HEK293 (cell line): Measurements from ENCODE around the gene GALNT1.

ENCODE experiments used
- CTCF ChIA-PET: fragments of 350-600 bp; formaldehyde crosslinking; extraction: SDS; loops from one replicate; lab custom pipeline; 2021; ENCODE audit warnings: antibody characterized with exemption; lab: Yijun Ruan, JAX
- POLR2A ChIA-PET: fragments of 300-600 bp; formaldehyde crosslinking; extraction: SDS; loops from one replicate; lab custom pipeline; 2020; ENCODE audit warnings: antibody characterized with exemption, inconsistent platforms; lab: Yijun Ruan, JAX
- H3K27ac ChIP-seq: fragments of 200-500 bp; sonication (Bioruptor generic); 2 replicates; pipeline ENCODE4 v1.5.1; 2014; ENCODE audit warnings: low read depth, low read length, control low read depth, inconsistent platforms; ENCODE audit errors: extremely low read depth
- H3K36me3 ChIP-seq, 2 experiments: fragments of 200-500 bp in 1 of 2; sonication (Bioruptor generic) in 1 of 2; 1 replicate in 1 of 2; 2 replicates in 1 of 2; pipeline ENCODE4 v1.5.1; 2014 to 2017; ENCODE audit warnings: inconsistent platforms in 2 of 2, low read length in 2 of 2; ENCODE audit not compliant: control insufficient read depth in 2 of 2, insufficient read depth in 1 of 2
- H3K4me1 ChIP-seq: fragments of 200-500 bp; sonication (Bioruptor generic); 2 replicates; pipeline ENCODE4 v1.5.1; 2014; ENCODE audit warnings: mild to moderate bottlenecking, low read length, inconsistent platforms; ENCODE audit not compliant: control insufficient read depth, insufficient read depth
- H3K4me3 ChIP-seq: 2 replicates; pipeline ENCODE4 v1.5.1; 2011; ENCODE audit warnings: low read depth, mild to moderate bottlenecking, control low read depth, low read length, moderate library complexity
- H3K9me3 ChIP-seq: fragments of 200-500 bp; sonication (Bioruptor generic); 2 replicates; pipeline ENCODE4 v1.5.1; 2014; ENCODE audit warnings: low read depth, low read length, inconsistent platforms; ENCODE audit not compliant: control insufficient read depth, insufficient read depth
- HOXD13 ChIP-seq: sonication (generic); formaldehyde crosslinking; IDR thresholded peaks from 2 replicates; pipeline ENCODE4 v1.8.0; 2022; ENCODE audit warnings: missing genetic modification reagents, borderline replicate concordance
- OSR2 ChIP-seq: fragments of 450-650 bp; formaldehyde crosslinking; IDR thresholded peaks from 2 replicates; pipeline ENCODE4 v1.5.1; 2016; ENCODE audit warnings: missing biosample characterization, missing genetic modification characterization
- SCRT2 ChIP-seq: fragments of 450-650 bp; formaldehyde crosslinking; IDR thresholded peaks from 2 replicates; pipeline ENCODE4 v1.5.1; 2016; ENCODE audit warnings: missing biosample characterization, missing genetic modification characterization
- SP7 ChIP-seq: fragments of 450-650 bp; formaldehyde crosslinking; IDR thresholded peaks from 2 replicates; pipeline ENCODE4 v1.5.1; 2016; ENCODE audit warnings: missing biosample characterization, missing genetic modification characterization
- ZBTB8A ChIP-seq: fragments of 450-650 bp; formaldehyde crosslinking; IDR thresholded peaks from 2 replicates; pipeline ENCODE4 v1.5.1; 2016; ENCODE audit warnings: missing biosample characterization, missing genetic modification characterization
- ZNF302 ChIP-seq: fragments of 450-650 bp; formaldehyde crosslinking; IDR thresholded peaks from 2 replicates; pipeline ENCODE4 v1.5.1; 2016; ENCODE audit warnings: missing biosample characterization, missing genetic modification characterization, low read depth
- ZNF48 ChIP-seq: fragments of 450-650 bp; formaldehyde crosslinking; IDR thresholded peaks from 2 replicates; pipeline ENCODE4 v1.5.1; 2016; ENCODE audit warnings: missing biosample characterization, missing genetic modification characterization
- ZNF501 ChIP-seq: fragments of 450-650 bp; formaldehyde crosslinking; IDR thresholded peaks from 2 replicates; pipeline ENCODE4 v1.5.1; 2016; ENCODE audit warnings: missing biosample characterization, missing genetic modification characterization
- ZNF555 ChIP-seq: fragments of 450-650 bp; formaldehyde crosslinking; conservative IDR thresholded peaks from 2 replicates; pipeline ENCODE4 v1.5.1; 2017; ENCODE audit warnings: missing biosample characterization, mild to moderate bottlenecking, missing genetic modification characterization, inconsistent platforms
- ZNF560 ChIP-seq: fragments of 450-650 bp; formaldehyde crosslinking; IDR thresholded peaks from 2 replicates; pipeline ENCODE4 v1.5.1; 2017; ENCODE audit warnings: missing biosample characterization, missing genetic modification characterization, borderline replicate concordance
- ZNF596 ChIP-seq: fragments of 450-650 bp; IDR thresholded peaks from 2 replicates; pipeline ENCODE4 v1.5.0; 2018; ENCODE audit warnings: missing biosample characterization, mild to moderate bottlenecking, missing genetic modification characterization, moderate library complexity
- ZNF623 ChIP-seq: fragments of 450-650 bp; formaldehyde crosslinking; IDR thresholded peaks from 2 replicates; pipeline ENCODE4 v1.5.1; 2016; ENCODE audit warnings: missing biosample characterization, missing genetic modification characterization
- ZNF626 ChIP-seq: fragments of 450-650 bp; sonication (Bioruptor Pico); formaldehyde crosslinking; IDR thresholded peaks from 2 replicates; pipeline ENCODE4 v1.5.1; 2018; ENCODE audit warnings: missing biosample characterization, missing genetic modification characterization, inconsistent platforms
- ZNF76 ChIP-seq: fragments of 450-650 bp; formaldehyde crosslinking; IDR thresholded peaks from 2 replicates; pipeline ENCODE4; 2016; ENCODE audit warnings: low read depth, missing biosample characterization, missing genetic modification characterization, borderline replicate concordance
- ZNF777 ChIP-seq: fragments of 450-650 bp; formaldehyde crosslinking; IDR thresholded peaks from 2 replicates; pipeline ENCODE4 v1.5.1; 2017; ENCODE audit warnings: missing biosample characterization, missing genetic modification characterization, borderline replicate concordance
- TF ChIP-seq, protein P1 (sequence below): fragments of 450-650 bp; formaldehyde crosslinking; IDR thresholded peaks from 2 replicates; pipeline ENCODE4 v1.5.1; 2016; ENCODE audit warnings: missing biosample characterization, missing genetic modification characterization, borderline replicate concordance
- TF ChIP-seq, protein P2 (sequence below): fragments of 450-650 bp; formaldehyde crosslinking; IDR thresholded peaks from 2 replicates; pipeline ENCODE4 v1.5.1; 2016; ENCODE audit warnings: missing biosample characterization, missing genetic modification characterization
- TF ChIP-seq, protein P3 (sequence below): fragments of 450-650 bp; formaldehyde crosslinking; IDR thresholded peaks from 2 replicates; pipeline ENCODE4 v1.5.1; 2017; ENCODE audit warnings: missing biosample characterization, missing genetic modification characterization
- TF ChIP-seq, protein P4 (sequence below): fragments of 450-650 bp; formaldehyde crosslinking; IDR thresholded peaks from 2 replicates; pipeline ENCODE4 v1.5.1; 2016; ENCODE audit warnings: missing biosample characterization, missing genetic modification characterization
- TF ChIP-seq, protein P5 (sequence below): fragments of 450-650 bp; formaldehyde crosslinking; IDR thresholded peaks from 2 replicates; pipeline ENCODE4 v1.5.1; 2016; ENCODE audit warnings: missing biosample characterization, missing genetic modification characterization

The GALNT1 gene

DNA sequence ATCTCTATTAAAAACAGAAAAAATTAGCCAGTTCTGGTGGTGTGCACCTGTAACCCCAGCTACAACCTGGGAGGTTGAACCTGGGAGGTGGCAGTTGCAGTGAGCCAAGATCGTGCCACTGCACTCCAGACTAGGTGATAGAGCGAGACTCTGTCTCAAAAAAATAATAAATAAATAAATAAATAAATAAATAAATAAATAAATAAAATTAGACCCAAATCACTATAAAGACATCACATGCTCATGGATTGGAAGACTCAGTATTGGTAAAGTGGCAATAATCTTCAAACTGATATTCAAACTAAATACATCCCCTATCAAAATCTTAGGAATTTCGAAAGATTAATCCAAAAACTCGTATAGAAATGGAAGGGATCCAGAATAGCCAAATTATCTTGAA is 15.5 kb upstream of the GALNT1 start (continued):
- TF ChIP-seq, protein P1, sequence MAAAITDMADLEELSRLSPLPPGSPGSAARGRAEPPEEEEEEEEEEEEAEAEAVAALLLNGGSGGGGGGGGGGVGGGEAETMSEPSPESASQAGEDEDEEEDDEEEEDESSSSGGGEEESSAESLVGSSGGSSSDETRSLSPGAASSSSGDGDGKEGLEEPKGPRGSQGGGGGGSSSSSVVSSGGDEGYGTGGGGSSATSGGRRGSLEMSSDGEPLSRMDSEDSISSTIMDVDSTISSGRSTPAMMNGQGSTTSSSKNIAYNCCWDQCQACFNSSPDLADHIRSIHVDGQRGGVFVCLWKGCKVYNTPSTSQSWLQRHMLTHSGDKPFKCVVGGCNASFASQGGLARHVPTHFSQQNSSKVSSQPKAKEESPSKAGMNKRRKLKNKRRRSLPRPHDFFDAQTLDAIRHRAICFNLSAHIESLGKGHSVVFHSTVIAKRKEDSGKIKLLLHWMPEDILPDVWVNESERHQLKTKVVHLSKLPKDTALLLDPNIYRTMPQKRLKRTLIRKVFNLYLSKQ (tag by site-specific recombination) = peak; percentile 24; the same call in 1 of the 2 replicates
- TF ChIP-seq ZNF623 (tag by site-specific recombination) = peak; percentile 65
- peak; percentile 58 for TF ChIP-seq ZNF555 (tag by site-specific recombination)

DNA sequence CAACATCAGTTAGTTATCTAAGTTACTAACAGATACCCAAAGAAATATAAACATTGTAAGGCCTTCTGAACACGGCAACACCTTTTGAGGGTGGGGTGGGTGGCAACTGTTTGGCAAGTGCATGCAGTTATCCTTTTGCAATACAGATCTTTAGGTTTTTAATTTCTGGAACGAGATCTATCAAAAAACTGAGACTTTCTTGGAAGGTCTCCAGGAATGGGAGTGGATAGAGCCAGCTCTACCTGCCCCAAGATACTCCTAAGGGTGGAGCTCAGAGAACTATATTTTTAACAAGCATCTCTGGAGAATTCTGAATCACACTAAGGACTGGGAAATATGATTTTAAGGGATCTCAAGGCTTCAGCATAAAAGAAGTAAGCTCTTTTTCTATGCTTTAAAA is 11.4 kb upstream of the GALNT1 start:
- POLR2A ChIA-PET = interaction anchor here (1.2 kb wide), 1 partner anchor 73 kb away, joined by 3 read pairs; no protein-coding TSS in a partner anchor
- H3K36me3 ChIP-seq = no peaks in the 10 kb centered on the region
- H3K4me3 ChIP-seq = no peak overlapping the region
- no peaks in the 10 kb centered on the region for H3K4me1 ChIP-seq
- H3K27ac ChIP-seq = no peak overlapping the region
- TF ChIP-seq OSR2 (tag by site-specific recombination) (no peak), ZNF626 (tag by site-specific recombination) (no peak), SP7 (tag by site-specific recombination) (no peak), ZNF48 (no peak), ZBTB8A (tag by site-specific recombination) (no peak), ZNF76 (tag by site-specific recombination) (no peak), ZNF501 (tag by site-specific recombination) (no peak), ZNF302 (tag by site-specific recombination) (no peak), ZNF560 (no peak), HOXD13 (CRISPR knock-in tag) (no peak), SCRT2 (tag by site-specific recombination) (no peak), ZNF777 (no peak), ZNF596 (tag by site-specific recombination) (no peak)
- TF ChIP-seq, protein P2, sequence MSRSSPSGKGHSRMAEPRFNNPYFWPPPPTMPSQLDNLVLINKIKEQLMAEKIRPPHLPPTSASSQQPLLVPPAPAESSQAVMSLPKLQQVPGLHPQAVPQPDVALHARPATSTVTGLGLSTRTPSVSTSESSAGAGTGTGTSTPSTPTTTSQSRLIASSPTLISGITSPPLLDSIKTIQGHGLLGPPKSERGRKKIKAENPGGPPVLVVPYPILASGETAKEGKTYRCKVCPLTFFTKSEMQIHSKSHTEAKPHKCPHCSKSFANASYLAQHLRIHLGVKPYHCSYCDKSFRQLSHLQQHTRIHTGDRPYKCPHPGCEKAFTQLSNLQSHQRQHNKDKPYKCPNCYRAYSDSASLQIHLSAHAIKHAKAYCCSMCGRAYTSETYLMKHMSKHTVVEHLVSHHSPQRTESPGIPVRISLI (tag by site-specific recombination) = no peak
- TF ChIP-seq, protein P3, sequence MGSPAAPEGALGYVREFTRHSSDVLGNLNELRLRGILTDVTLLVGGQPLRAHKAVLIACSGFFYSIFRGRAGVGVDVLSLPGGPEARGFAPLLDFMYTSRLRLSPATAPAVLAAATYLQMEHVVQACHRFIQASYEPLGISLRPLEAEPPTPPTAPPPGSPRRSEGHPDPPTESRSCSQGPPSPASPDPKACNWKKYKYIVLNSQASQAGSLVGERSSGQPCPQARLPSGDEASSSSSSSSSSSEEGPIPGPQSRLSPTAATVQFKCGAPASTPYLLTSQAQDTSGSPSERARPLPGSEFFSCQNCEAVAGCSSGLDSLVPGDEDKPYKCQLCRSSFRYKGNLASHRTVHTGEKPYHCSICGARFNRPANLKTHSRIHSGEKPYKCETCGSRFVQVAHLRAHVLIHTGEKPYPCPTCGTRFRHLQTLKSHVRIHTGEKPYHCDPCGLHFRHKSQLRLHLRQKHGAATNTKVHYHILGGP = no peak
- TF ChIP-seq, protein P4, sequence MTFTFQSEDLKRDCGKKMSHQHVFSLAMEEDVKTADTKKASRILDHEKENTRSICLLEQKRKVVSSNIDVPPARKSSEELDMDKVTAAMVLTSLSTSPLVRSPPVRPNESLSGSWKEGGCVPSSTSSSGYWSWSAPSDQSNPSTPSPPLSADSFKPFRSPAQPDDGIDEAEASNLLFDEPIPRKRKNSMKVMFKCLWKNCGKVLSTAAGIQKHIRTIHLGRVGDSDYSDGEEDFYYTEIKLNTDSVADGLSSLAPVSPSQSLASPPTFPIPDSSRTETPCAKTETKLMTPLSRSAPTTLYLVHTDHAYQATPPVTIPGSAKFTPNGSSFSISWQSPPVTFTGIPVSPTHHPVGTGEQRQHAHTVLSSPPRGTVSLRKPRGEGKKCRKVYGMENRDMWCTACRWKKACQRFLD (tag by site-specific recombination) = no peak
- TF ChIP-seq, protein P1 (tag by site-specific recombination) = no peak
- TF ChIP-seq, protein P5, sequence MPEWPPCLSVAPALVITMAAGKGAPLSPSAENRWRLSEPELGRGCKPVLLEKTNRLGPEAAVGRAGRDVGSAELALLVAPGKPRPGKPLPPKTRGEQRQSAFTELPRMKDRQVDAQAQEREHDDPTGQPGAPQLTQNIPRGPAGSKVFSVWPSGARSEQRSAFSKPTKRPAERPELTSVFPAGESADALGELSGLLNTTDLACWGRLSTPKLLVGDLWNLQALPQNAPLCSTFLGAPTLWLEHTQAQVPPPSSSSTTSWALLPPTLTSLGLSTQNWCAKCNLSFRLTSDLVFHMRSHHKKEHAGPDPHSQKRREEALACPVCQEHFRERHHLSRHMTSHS (tag by site-specific recombination) = no peak
- TF ChIP-seq, all 188 proteins: peak for 0
- CTCF ChIA-PET = interaction anchor here (1.3 kb wide), 1 partner anchor 184 kb away, joined by 4 read pairs; no protein-coding TSS in a partner anchor
- no peaks in the 10 kb centered on the region for H3K9me3 ChIP-seq
